Gastrocnemius medialis (tissue), 4 donors: Measurements from ENCODE around the gene SCLY. TPM values are rescaled to one million over a fixed set of nuclear protein-coding genes. Genes with fewer than 3 reads are reported as not detected.

Experiments
- ATAC-seq, 2 donors: fragments of 150-250 bp; one replicate each; pipeline ENCODE4 v1.9.1; 2016
- DNase-seq, 2 donors: peaks; one replicate each; pipeline ENCODE4 v3.0.0-alpha.2; 2019
- H3K27ac ChIP-seq, 4 donors: fragments of 200-600 bp; sonication (generic); 1 replicate in 1 of 4; 2 replicates in 3 of 4; pipeline ENCODE4 v1.5.1; 2016 to 2018; ENCODE audit warnings: mild to moderate bottlenecking in 2 of 4, moderate library complexity in 1 of 4
- H3K27me3 ChIP-seq, 3 donors: fragments of 200-600 bp; sonication (generic) in 2 of 3; 1 replicate in 1 of 3; 2 replicates in 2 of 3; pipeline versions ENCODE4 v1.5.1 to v1.6.0; 2016 to 2019; ENCODE audit warnings: mild to moderate bottlenecking in 1 of 3, moderate library complexity in 1 of 3
- H3K36me3 ChIP-seq, 2 donors: fragments of 200-600 bp; sonication (generic) in 1 of 2; one replicate each; pipeline ENCODE4 v1.5.1; 2017 to 2018
- H3K4me1 ChIP-seq, 2 donors: fragments of 200-600 bp; sonication (generic) in 1 of 2; one replicate each; pipeline ENCODE4 v1.5.1; 2016 to 2017; ENCODE audit warnings: mild to moderate bottlenecking in 2 of 2
- H3K4me3 ChIP-seq, 4 donors: fragments of 200-600 bp; sonication (generic) in 3 of 4; 1 replicate in 1 of 4; 2 replicates in 3 of 4; pipeline ENCODE4 v1.5.1; 2016 to 2019; ENCODE audit warnings: mild to moderate bottlenecking in 2 of 4
- H3K9me3 ChIP-seq, 3 donors: fragments of 200-600 bp; sonication (generic) in 2 of 3; 1 replicate in 1 of 3; 2 replicates in 2 of 3; pipeline ENCODE4 v1.5.1; 2016 to 2019
- CTCF ChIP-seq, 5 experiments: fragments of 450-650 bp in 3 of 5; fragments of 200-600 bp in 2 of 5; sonication (generic) in 2 of 5; IDR thresholded peaks in 4 of 5; conservative IDR thresholded peaks in 1 of 5; 1 replicate in 4 of 5; 2 replicates in 1 of 5; pipeline ENCODE4 v1.5.1; 2016 to 2019; ENCODE audit warnings: antibody characterized with exemption in 5 of 5, mild to moderate bottlenecking in 3 of 5, moderate library complexity in 3 of 5
- POLR2A ChIP-seq, 2 donors: fragments of 450-650 bp; IDR thresholded peaks; one replicate each; pipeline ENCODE4 v1.6.1; 2017; ENCODE audit warnings: antibody characterized with exemption in 2 of 2, mild to moderate bottlenecking in 2 of 2, moderate library complexity in 2 of 2
- in situ Hi-C, 4 donors: fragments of 200-750 bp; cut with MboI; loops; one replicate each; pipeline versions ENCODE4 v1.15.0 to v1.8.0; 2017; ENCODE audit warnings: low sequenced_read_pairs in 4 of 4
- intact Hi-C: fragments of 100-400 bp; cut with DNase I; formaldehyde crosslinking; loops from one replicate; pipeline ENCODE4 v1.15.1; 2023; ENCODE audit warnings: low total_unique reads
- total RNA-seq, 4 donors: library from RNA; depleted of rRNA; stranded (reverse); fragments of >200 nt; gene quantifications; one replicate each; pipeline versions ENCODE4 v1.1.0 to v1.2.3, GENCODE V29; 2016

SCLY gene
- total RNA-seq, 4 donors from 2014 or later = 3.3 to 9.7 (median 5.6) TPM

GRCh38 chr2:238140721-238141540, 80.1 kb downstream of the SCLY start:
- in situ Hi-C loops (no loop called here), intact Hi-C loops (no loop called here)
- ATAC-seq (no peak), DNase-seq (no peak)
- H3K36me3 ChIP-seq = peaks cover 0 to 21% of the 10 kb centered on the region in 2 donors
- TF ChIP-seq CTCF (IDR thresholded peaks at IDR 0.05 in 4 of 5, conservative IDR thresholded peaks at IDR 0.05 in 1 of 5) (no peak), POLR2A (IDR thresholded peaks at IDR 0.05) (no peak)
- no peaks in the 10 kb centered on the region for H3K9me3 ChIP-seq
- peaks cover 57 to 61% of the 10 kb centered on the region in 2 donors for H3K4me1 ChIP-seq
- peak overlapping the region; percentile 91 to 100 (median 98) for H3K27ac ChIP-seq
- H3K27me3 ChIP-seq = no peaks in the 10 kb centered on the region
- peak overlapping the region in 2 of 4 donors; percentile 86 to 89 for H3K4me3 ChIP-seq

- in situ Hi-C loops = no loop called here
- peak; percentile 77 to 95 for DNase-seq
- ATAC-seq = peak; percentile 10 to 11
- intact Hi-C loops = loop anchor here (2.0 kb wide), 1 partner anchor 147 kb away; the partner anchor contains the start of gene PER2
- peak overlapping the region; percentile 39 to 89 (median 68) for H3K4me3 ChIP-seq
- TF ChIP-seq POLR2A (IDR thresholded peaks at IDR 0.05) (peak; percentile 72 to 79), CTCF (IDR thresholded peaks at IDR 0.05 in 4 of 5, conservative IDR thresholded peaks at IDR 0.05 in 1 of 5) (no peak)
- peak overlapping the region; percentile 91 to 100 (median 98) for H3K27ac ChIP-seq
- H3K9me3 ChIP-seq = no peaks in the 10 kb centered on the region
- peaks cover 0 to 29% of the 10 kb centered on the region in 2 donors for H3K36me3 ChIP-seq
- H3K27me3 ChIP-seq = no peaks in the 10 kb centered on the region
- H3K4me1 ChIP-seq = peaks cover 53 to 55% of the 10 kb centered on the region in 2 donors
Observed at GRCh38 chr2:238141541-238142318, 80.9 kb downstream of the SCLY start.

DNA sequence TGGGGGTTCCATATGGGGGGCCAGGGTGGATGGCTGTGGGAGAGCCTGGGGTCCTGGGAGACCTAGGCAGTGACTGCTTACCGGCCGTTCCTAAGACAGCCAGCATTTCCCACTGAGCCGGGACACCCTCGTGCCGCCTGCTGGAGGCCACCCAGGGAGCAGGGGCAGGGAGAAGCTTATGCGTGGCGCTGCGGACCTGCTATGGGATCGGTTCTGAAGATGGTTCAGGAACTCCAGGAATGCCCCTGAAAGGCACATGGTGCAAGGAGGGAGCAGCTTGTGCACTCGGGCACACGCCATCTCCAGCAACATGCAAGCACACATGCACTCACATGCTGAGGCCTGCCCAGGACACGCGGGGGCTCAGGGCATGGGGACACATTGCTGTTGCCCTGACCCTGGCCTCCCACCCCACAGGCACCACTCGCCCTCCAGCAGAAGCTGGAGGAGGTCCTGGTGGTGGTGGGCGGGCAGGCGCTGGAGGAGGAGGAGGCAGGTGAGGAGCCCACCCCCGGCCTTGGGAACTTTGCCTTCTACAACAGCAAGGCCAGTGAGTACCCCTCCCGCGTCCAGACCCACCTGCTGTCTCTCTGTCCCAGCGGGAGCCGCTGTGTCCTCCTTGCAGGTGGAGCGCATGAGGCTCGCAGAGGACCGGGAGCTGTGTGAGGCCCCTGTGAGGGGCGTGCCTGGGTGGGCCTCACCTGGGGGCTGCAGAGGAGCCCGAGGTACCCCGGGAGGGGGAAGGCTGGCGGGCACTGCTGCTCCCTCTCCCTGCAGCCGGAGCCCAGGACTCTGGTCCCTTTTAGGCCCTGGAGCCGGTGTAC, 81.8 kb downstream of the SCLY start:
- Histone ChIP-seq H3K36me3 (peaks cover 0 to 34% of the 10 kb centered on the region in 2 donors), H3K4me3 (peak overlapping the region; percentile 39 to 89 (median 68)), H3K4me1 (peaks cover 49 to 50% of the 10 kb centered on the region in 2 donors), H3K27ac (peak overlapping the region; percentile 91 to 100 (median 98)), H3K9me3 (no peaks in the 10 kb centered on the region), H3K27me3 (no peaks in the 10 kb centered on the region)
- in situ Hi-C loops = no loop called here
- DNase-seq = peak; percentile 45 to 71
- TF ChIP-seq CTCF (IDR thresholded peaks at IDR 0.05 in 4 of 5, conservative IDR thresholded peaks at IDR 0.05 in 1 of 5) (no peak), POLR2A (IDR thresholded peaks at IDR 0.05) (peak in 1 of 2 donors; percentile 39)
- intact Hi-C loops = loop anchor here (2.0 kb wide), 1 partner anchor 146 kb away; the partner anchor contains the start of gene PER2
- peak; percentile 7 to 9 for ATAC-seq
